ENCODE measurements around the gene TRPM3. TPM values are rescaled to one million over a fixed set of nuclear protein-coding genes. Genes with fewer than 3 reads are reported as not detected.

The TRPM3 gene
- total and polyA plus RNA-seq, 2 experiments from 2014 or later = 0.24 TPM; not detected in 1

GRCh38 chr9:71037521-71037920, 83.9 kb downstream of the TRPM3 start:
- Histone ChIP-seq H3K27ac (no peak overlapping the region), H3K9me3 (ENCODE audit: low read depth) (no peaks in the 10 kb centered on the region), H3K4me1 (ENCODE audit: low read depth) (no peaks in the 10 kb centered on the region), H3K36me3 (no peaks in the 10 kb centered on the region), H3K4me3 (no peak overlapping the region), H3K27me3 (no peaks in the 10 kb centered on the region)
- no peak for TF ChIP-seq CTCF (IDR thresholded peaks at IDR 0.05; ENCODE audit: low read depth, low read length)
- DNase-seq (ENCODE audit: low read depth in 1 of 2, low spot score in 1 of 2) = no peak

GRCh38 chr9:71036501-71036900, 84.9 kb downstream of the TRPM3 start:
- Histone ChIP-seq H3K9me3 (ENCODE audit: low read depth) (no peaks in the 10 kb centered on the region), H3K27me3 (no peaks in the 10 kb centered on the region), H3K4me1 (ENCODE audit: low read depth) (no peaks in the 10 kb centered on the region), H3K4me3 (no peak overlapping the region), H3K27ac (no peak overlapping the region), H3K36me3 (no peaks in the 10 kb centered on the region)
- DNase-seq (ENCODE audit: low read depth in 1 of 2, low spot score in 1 of 2) = peak; percentile 28 to 73
- no peak for TF ChIP-seq CTCF (IDR thresholded peaks at IDR 0.05; ENCODE audit: low read depth, low read length)

- H3K9me3 ChIP-seq (ENCODE audit: low read depth) = no peaks in the 10 kb centered on the region
- H3K4me1 ChIP-seq (ENCODE audit: low read depth) = no peaks in the 10 kb centered on the region
- H3K36me3 ChIP-seq = no peaks in the 10 kb centered on the region
- no peak for TF ChIP-seq CTCF (IDR thresholded peaks at IDR 0.05; ENCODE audit: low read depth, low read length)
- no peaks in the 10 kb centered on the region for H3K27me3 ChIP-seq
- DNase-seq (ENCODE audit: low read depth in 1 of 2, low spot score in 1 of 2) = no peak
- H3K27ac ChIP-seq = no peak overlapping the region
- H3K4me3 ChIP-seq = no peak overlapping the region
Observed at GRCh38 chr9:71032779-71033178, 88.6 kb downstream of the TRPM3 start.

GRCh38 chr9:71025728-71026127, 95.7 kb downstream of the TRPM3 start:
- no peaks in the 10 kb centered on the region for H3K36me3 ChIP-seq
- no peaks in the 10 kb centered on the region for H3K27me3 ChIP-seq
- no peak for TF ChIP-seq CTCF (IDR thresholded peaks at IDR 0.05; ENCODE audit: low read depth, low read length)
- H3K4me3 ChIP-seq = no peak overlapping the region
- no peaks in the 10 kb centered on the region for H3K4me1 ChIP-seq (ENCODE audit: low read depth)
- DNase-seq (ENCODE audit: low read depth in 1 of 2, low spot score in 1 of 2) = no peak
- no peak overlapping the region for H3K27ac ChIP-seq
- no peaks in the 10 kb centered on the region for H3K9me3 ChIP-seq (ENCODE audit: low read depth)

- no peaks in the 10 kb centered on the region for H3K36me3 ChIP-seq
- no peak overlapping the region for H3K27ac ChIP-seq
- no peak for DNase-seq (ENCODE audit: low read depth in 1 of 2, low spot score in 1 of 2)
- H3K4me1 ChIP-seq (ENCODE audit: low read depth) = no peaks in the 10 kb centered on the region
- no peaks in the 10 kb centered on the region for H3K27me3 ChIP-seq
- no peak overlapping the region for H3K4me3 ChIP-seq
- H3K9me3 ChIP-seq (ENCODE audit: low read depth) = no peaks in the 10 kb centered on the region
- TF ChIP-seq CTCF (IDR thresholded peaks at IDR 0.05; ENCODE audit: low read depth, low read length) = no peak
Observed at GRCh38 chr9:71025201-71025600, 96.2 kb downstream of the TRPM3 start.

- no peaks in the 10 kb centered on the region for H3K4me1 ChIP-seq (ENCODE audit: low read depth)
- no peak overlapping the region for H3K4me3 ChIP-seq
- no peaks in the 10 kb centered on the region for H3K9me3 ChIP-seq (ENCODE audit: low read depth)
- H3K27ac ChIP-seq = no peak overlapping the region
- no peaks in the 10 kb centered on the region for H3K36me3 ChIP-seq
- DNase-seq (ENCODE audit: low read depth in 1 of 2, low spot score in 1 of 2) = no peak
- no peak for TF ChIP-seq CTCF (IDR thresholded peaks at IDR 0.05; ENCODE audit: low read depth, low read length)
- no peaks in the 10 kb centered on the region for H3K27me3 ChIP-seq
Observed at GRCh38 chr9:71010258-71010657, 111.2 kb downstream of the TRPM3 start.
